Activated B cell treated with CpG ODN at 0.5 μM for 24 hours (primary cell): ENCODE measurements around the gene NRG3. TPM values are rescaled to one million over a fixed set of nuclear protein-coding genes. Genes with fewer than 3 reads are reported as not detected.

Experiments
- ATAC-seq: fragments of 200-7000 bp; cut with Tn5 transposase; one replicate; pipeline ENCODE4 v1.10.0; 2021; ENCODE audit warnings: low read depth, mild to moderate bottlenecking, moderate library complexity
- CTCF ChIA-PET: fragments of 350-600 bp; sonication (Branson Sonifier 250); formaldehyde crosslinking; loops from one replicate; lab custom pipeline; 2021; ENCODE audit warnings: antibody characterized with exemption; lab: Charles Lee
- POLR2A ChIA-PET: fragments of 350-600 bp; sonication (Branson Sonifier 250); formaldehyde crosslinking; loops from one replicate; lab custom pipeline; 2021; ENCODE audit warnings: antibody characterized with exemption; lab: Charles Lee
- DNase-seq: peaks from one replicate; pipeline ENCODE4 v3.0.0; 2022
- H3K27ac Mint-ChIP-seq: one replicate; pipeline ENCODE4 v1.8.0; 2020; ENCODE audit warnings: mixed read lengths
- H3K27me3 Mint-ChIP-seq: one replicate; pipeline ENCODE4 v1.8.0; 2021; ENCODE audit warnings: mixed read lengths
- H3K36me3 Mint-ChIP-seq: one replicate; pipeline ENCODE4 v1.8.0; 2021; ENCODE audit warnings: low read depth, mixed read lengths
- H3K4me1 Mint-ChIP-seq: one replicate; pipeline ENCODE4 v1.8.0; 2021; ENCODE audit warnings: mixed read lengths
- H3K4me3 Mint-ChIP-seq: one replicate; pipeline ENCODE4 v1.8.0; 2020; ENCODE audit warnings: mild to moderate bottlenecking, mixed read lengths
- H3K9me3 Mint-ChIP-seq: one replicate; pipeline ENCODE4 v1.8.0; 2020; ENCODE audit warnings: mixed read lengths
- CTCF ChIP-seq: fragments of 200-600 bp; IDR thresholded peaks from one replicate; pipeline ENCODE4 v1.8.0; 2022; ENCODE audit warnings: antibody characterized with exemption, mild to moderate bottlenecking
- intact Hi-C: fragments of 100-400 bp; cut with micrococcal nuclease; formaldehyde crosslinking; loops from one replicate; pipeline ENCODE4 v1.15.1; 2024
- total RNA-seq: library from RNA; stranded (reverse); gene quantifications from 2 replicates; pipeline ENCODE4 v1.2.3, GENCODE V29; 2022

NRG3 gene
- total RNA-seq, 1 donor from 2014 or later: not detected

DNA sequence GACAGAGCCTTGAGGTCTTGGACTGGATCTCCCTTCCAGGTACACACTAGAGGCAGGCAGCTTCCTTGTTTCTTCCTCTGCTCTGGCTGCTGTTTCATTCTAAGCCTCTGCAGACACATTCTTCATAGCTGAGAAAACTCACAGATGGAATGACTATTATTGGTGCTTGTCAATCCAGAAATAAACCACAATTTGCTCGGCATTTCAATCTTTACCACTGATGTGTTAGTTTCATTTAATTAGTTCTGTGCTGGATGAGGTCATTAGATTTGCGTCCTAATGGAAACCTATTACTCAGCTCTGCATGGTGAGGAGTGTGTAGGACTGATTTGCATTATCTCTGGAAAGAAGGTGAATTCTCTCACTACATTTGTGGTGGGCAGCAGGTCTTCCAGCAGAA lies 392.5 kb downstream of the NRG3 start:
- ATAC-seq: no peak
- POLR2A ChIA-PET: no interaction called here
- DNase-seq: no peak
- Mint-ChIP-seq H3K9me3 (peaks cover 3% of the 10 kb centered on the region), H3K27ac (no peak overlapping the region), H3K4me3 (no peak overlapping the region), H3K4me1 (no peaks in the 10 kb centered on the region), H3K36me3 (no peaks in the 10 kb centered on the region), H3K27me3 (no peaks in the 10 kb centered on the region)
- no peak for TF ChIP-seq CTCF
- intact Hi-C loops: no loop called here
- CTCF ChIA-PET: no interaction called here

GRCh38 chr10:82267960-82268359 lies 393.0 kb downstream of the NRG3 start:
- CTCF ChIA-PET: no interaction called here

GRCh38 chr10:82277591-82277990 lies 402.6 kb downstream of the NRG3 start:
- Mint-ChIP-seq H3K9me3 (peaks cover 2% of the 10 kb centered on the region), H3K4me1 (no peaks in the 10 kb centered on the region), H3K36me3 (no peaks in the 10 kb centered on the region), H3K4me3 (no peak overlapping the region), H3K27me3 (no peaks in the 10 kb centered on the region), H3K27ac (no peak overlapping the region)
- intact Hi-C loops: no loop called here
- DNase-seq (no peak), ATAC-seq (no peak)
- ChIA-PET POLR2A (no interaction called here), CTCF (no interaction called here)
- no peak for TF ChIP-seq CTCF

More at GRCh38 chr10:82267960-82268359, 393.0 kb downstream of the NRG3 start:
- Mint-ChIP-seq H3K27me3 (no peaks in the 10 kb centered on the region), H3K4me1 (no peaks in the 10 kb centered on the region), H3K9me3 (peaks cover 3% of the 10 kb centered on the region), H3K27ac (no peak overlapping the region), H3K4me3 (no peak overlapping the region), H3K36me3 (no peaks in the 10 kb centered on the region)
- ATAC-seq: no peak
- POLR2A ChIA-PET: no interaction called here
- DNase-seq: no peak
- intact Hi-C loops: no loop called here
- TF ChIP-seq CTCF: no peak

DNA sequence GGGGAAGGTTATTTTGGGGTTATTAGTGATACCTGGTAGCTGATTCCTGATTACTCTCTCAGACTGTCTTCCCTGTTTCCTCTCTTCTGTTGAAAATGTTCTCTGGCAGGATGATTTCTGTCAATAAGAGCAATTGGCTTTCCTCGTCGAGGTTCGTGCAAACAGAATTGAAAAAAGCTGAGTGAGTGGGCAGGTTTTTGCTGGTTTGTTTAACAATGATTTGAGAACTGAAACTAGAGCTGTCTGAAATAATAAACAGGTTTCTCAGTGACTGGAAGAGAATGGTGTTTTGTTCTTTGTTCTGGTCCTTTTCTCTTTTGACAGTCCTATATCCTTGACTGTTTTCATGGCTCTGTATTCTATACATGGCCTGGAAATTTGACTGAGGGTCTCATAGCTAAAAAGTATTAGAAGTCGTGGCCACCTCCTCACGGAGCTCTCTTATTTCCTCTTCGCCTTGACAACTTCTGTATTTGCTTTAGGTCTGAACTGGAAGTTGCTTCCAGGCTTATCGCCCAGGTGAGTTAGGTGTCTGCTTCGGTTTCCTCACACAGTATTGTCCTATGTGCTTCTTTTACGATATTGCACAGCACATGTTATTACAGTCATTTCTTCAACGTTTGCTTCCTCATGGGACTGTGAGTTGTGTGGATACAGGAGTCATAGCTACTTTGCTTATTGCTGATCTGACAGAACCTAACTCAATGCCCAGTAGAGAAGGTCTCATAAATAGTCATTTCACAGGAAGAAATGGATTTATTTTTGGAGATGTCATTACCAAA lies 403.6 kb downstream of the NRG3 start:
- intact Hi-C loops: no loop called here
- Mint-ChIP-seq H3K27ac (no peak overlapping the region), H3K4me1 (no peaks in the 10 kb centered on the region), H3K27me3 (no peaks in the 10 kb centered on the region), H3K36me3 (no peaks in the 10 kb centered on the region), H3K9me3 (peaks cover 2% of the 10 kb centered on the region), H3K4me3 (no peak overlapping the region)
- ChIA-PET POLR2A (no interaction called here), CTCF (no interaction called here)
- no peak for TF ChIP-seq CTCF
- ATAC-seq (no peak), DNase-seq (no peak)

GRCh38 chr10:82282782-82283456 lies 407.9 kb downstream of the NRG3 start:
- POLR2A ChIA-PET: no interaction called here
- H3K9me3 Mint-ChIP-seq: no peaks in the 10 kb centered on the region
- H3K36me3 Mint-ChIP-seq: no peaks in the 10 kb centered on the region
- H3K27me3 Mint-ChIP-seq: no peaks in the 10 kb centered on the region
- no peak for TF ChIP-seq CTCF
- CTCF ChIA-PET: no interaction called here
- no peak for DNase-seq
- H3K4me1 Mint-ChIP-seq: no peaks in the 10 kb centered on the region
- no peak overlapping the region for H3K4me3 Mint-ChIP-seq
- intact Hi-C loops: no loop called here
- ATAC-seq: no peak
- no peak overlapping the region for H3K27ac Mint-ChIP-seq
